ENCODE data around the gene CNTN1. TPM values are rescaled to one million over a fixed set of nuclear protein-coding genes. Genes with fewer than 3 reads are reported as not detected.

Gene CNTN1
- total and polyA plus RNA-seq, 2 of the 8 experiments (the other 6 are each of a cell fraction or from before 2014, with no cell fraction given), result 7.2 to 21.8 TPM

DNA sequence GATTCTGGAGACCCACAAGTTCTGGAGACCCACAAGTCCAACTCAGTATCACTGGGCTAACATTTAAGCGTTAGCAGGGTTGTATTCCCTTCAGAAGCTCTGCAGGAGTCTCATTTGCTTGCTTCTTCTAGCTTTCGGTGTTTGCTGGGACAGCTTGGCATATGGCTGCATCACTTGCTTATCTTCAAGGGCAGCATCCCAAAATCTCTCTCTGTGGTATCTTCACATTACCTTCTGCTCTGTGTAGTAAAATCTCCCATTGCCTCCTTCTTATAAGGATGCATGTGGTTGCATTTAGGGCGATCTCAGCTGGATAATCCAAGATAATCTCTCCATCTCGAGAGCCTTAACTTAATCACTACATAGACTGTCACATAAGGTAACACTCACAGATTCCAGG is 7.3 kb upstream of the CNTN1 start:
- Histone ChIP-seq H3K27ac (ENCODE audit: low read depth, low read length) (no peak overlapping the region), H4K91ac (replicated peaks; ENCODE audit: insufficient read length, low read length) (no peak overlapping the region), H3K14ac (ENCODE audit: insufficient read length) (no peak overlapping the region), H2BK120ac (replicated peaks; ENCODE audit: low read depth, low read length) (no peak overlapping the region), H3K4me3 (ENCODE audit: extremely low read depth in 1 of 4, insufficient read depth in 2 of 4, low read depth in 3 of 4, low read length in 4 of 4) (no peak overlapping the region), H4K20me1 (replicated peaks in 1 of 2; ENCODE audit: control insufficient read depth in 1 of 2, insufficient read depth in 2 of 2, low read length in 2 of 2) (no peaks in the 10 kb centered on the region), H3K23ac (ENCODE audit: insufficient read length) (no peak overlapping the region), H3K79me1 (ENCODE audit: low read depth, low read length) (no peaks in the 10 kb centered on the region), H3K4me2 (ENCODE audit: insufficient read depth in 1 of 2, low read depth in 2 of 2, low read length in 2 of 2) (no peak overlapping the region), H2BK5ac (ENCODE audit: low read depth, low read length) (no peak overlapping the region), H2BK12ac (ENCODE audit: low read depth, low read length) (no peak overlapping the region), H2AFZ (ENCODE audit: low read length) (no peak overlapping the region), H3K18ac (ENCODE audit: extremely low read depth, low read length) (no peak overlapping the region), H3K27me3 (replicated peaks in 1 of 4; ENCODE audit: control insufficient read depth in 3 of 4, extremely low read depth in 1 of 4, insufficient read depth in 3 of 4, low read length in 3 of 4) (no peaks in the 10 kb centered on the region; a peak in 1 of 7 replicates), H2BK15ac (ENCODE audit: low read length) (no peak overlapping the region), H3K9me3 (ENCODE audit: insufficient read depth in 2 of 2, low read depth in 1 of 2, low read length in 1 of 2) (no peaks in the 10 kb centered on the region), H4K5ac (ENCODE audit: insufficient read length, low read depth, low read length) (no peak overlapping the region), H3K23me2 (ENCODE audit: low read depth, low read length) (no peaks in the 10 kb centered on the region), H2BK20ac (ENCODE audit: low read length) (no peak overlapping the region), H3K4me1 (replicated peaks in 1 of 4; ENCODE audit: control insufficient read depth in 3 of 4, insufficient read depth in 4 of 4, low read length in 3 of 4) (no peaks in the 10 kb centered on the region), H3K56ac (replicated peaks; ENCODE audit: insufficient read length, low read depth, low read length) (no peak overlapping the region), H2AK5ac (ENCODE audit: low read depth, low read length) (no peak overlapping the region), H4K8ac (ENCODE audit: extremely low read depth, insufficient read depth, low read length) (no peak overlapping the region), H3K9ac (replicated peaks in 1 of 4; ENCODE audit: extremely low read depth in 1 of 4, low read depth in 3 of 4, low read length in 3 of 4) (no peak overlapping the region), H3K4ac (replicated peaks; ENCODE audit: insufficient read length, low read depth, low read length) (no peak overlapping the region), H3K79me2 (ENCODE audit: control insufficient read depth in 1 of 2, insufficient read depth in 2 of 2, low read length in 2 of 2) (no peaks in the 10 kb centered on the region), H3K36me3 (ENCODE audit: control insufficient read depth in 2 of 4, insufficient read depth in 4 of 4, low read length in 3 of 4) (no peaks in the 10 kb centered on the region)
- ChIA-PET POLR2A (ENCODE audit: partially characterized antibody) (no interaction called here), CTCF (ENCODE audit: partially characterized antibody) (no interaction called here)
- FAIRE-seq (no peak), DNase-seq (ENCODE audit: low read depth in 1 of 2, low spot score in 2 of 2) (no peak)
- 85% methylated on average over 4 of the region's 4 CpGs; no CpG with 5 or more reads in 1 of the 2 experiments for WGBS, 2 experiments (ENCODE audit: extremely low coverage in 1 of 2, insufficient coverage in 1 of 2, insufficient read length in 1 of 2, insufficient replicate concordance in 2 of 2, low coverage in 1 of 2, low lambda C conversion rate in 2 of 2, missing lambda C conversion rate in 1 of 2)
- TF ChIP-seq SP4 (IDR thresholded peaks at IDR 0.05; ENCODE audit: low read length) (no peak), CHD1 (IDR thresholded peaks at IDR 0.05; ENCODE audit: low read depth, low read length) (no peak), POLR2AphosphoS5 (IDR thresholded peaks at IDR 0.05; ENCODE audit: low read depth, low read length) (no peak), SP2 (IDR thresholded peaks at IDR 0.05; ENCODE audit: low read length) (no peak), CBX5 (IDR thresholded peaks at IDR 0.05; ENCODE audit: low read depth, low read length) (no peak), TAF7 (optimal IDR thresholded peaks at IDR 0.05; ENCODE audit: borderline replicate concordance, low read depth, low read length) (no peak), CBX8 (IDR thresholded peaks at IDR 0.05; ENCODE audit: borderline replicate concordance, low read depth, low read length) (no peak), RNF2 (IDR thresholded peaks at IDR 0.05; ENCODE audit: borderline replicate concordance, low read depth, low read length, missing control alignments, poor library complexity, severe bottlenecking) (no peak), GABPA (IDR thresholded peaks at IDR 0.05; ENCODE audit: borderline replicate concordance, insufficient read depth, low read length) (no peak), SAP30 (IDR thresholded peaks at IDR 0.05; ENCODE audit: insufficient read depth, insufficient replicate concordance, low read length) (no peak), SIRT6 (IDR thresholded peaks at IDR 0.05; ENCODE audit: low read length) (no peak), GTF2F1 (IDR thresholded peaks at IDR 0.05; ENCODE audit: borderline replicate concordance, low read depth, low read length) (no peak), CTBP2 (IDR thresholded peaks at IDR 0.05; ENCODE audit: borderline replicate concordance, insufficient read depth, insufficient read length, low read length) (no peak)
- TF ChIP-seq, protein P1, sequence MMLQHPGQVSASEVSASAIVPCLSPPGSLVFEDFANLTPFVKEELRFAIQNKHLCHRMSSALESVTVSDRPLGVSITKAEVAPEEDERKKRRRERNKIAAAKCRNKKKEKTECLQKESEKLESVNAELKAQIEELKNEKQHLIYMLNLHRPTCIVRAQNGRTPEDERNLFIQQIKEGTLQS (IDR thresholded peaks at IDR 0.05; ENCODE audit: insufficient read depth, low read depth, low read length), result no peak

Data from H1 (cell line).